K562 (cell line): Measurements from ENCODE around the gene KLK13. TPM values are rescaled to one million over a fixed set of nuclear protein-coding genes. Genes with fewer than 3 reads are reported as not detected.

Experiments
- ATAC-seq: fragments of 200-7000 bp; cut with Tn5 transposase; 3 replicates; pipeline ENCODE4 v1.9.1; 2020; ENCODE audit warnings: moderate library complexity
- BruUV-seq: library from RNA; stranded (reverse); fragments of 400-500 nt; replicated peaks from 2 replicates; lab custom pipeline; 2021; lab: Mats Ljungman, UMichigan
- CTCF ChIA-PET: fragments of 300-600 bp; formaldehyde crosslinking; extraction: SDS; loops from one replicate; lab custom pipeline; 2021; ENCODE audit warnings: low intra/inter-chr PET ratio; lab: Yijun Ruan, JAX
- POLR2A ChIA-PET: fragments of 300-600, 350-650 bp; sonication (Branson Sonifier 250); formaldehyde crosslinking; extraction: SDS; loops from one replicate; lab custom pipeline; 2021; ENCODE audit warnings: antibody characterized with exemption, inconsistent platforms; lab: Yijun Ruan, JAX
- DNase-seq, 4 experiments: peaks; one replicate each; pipeline versions ENCODE4 v3.0.0 to v3.0.0-alpha.2; 2011 to 2018; ENCODE audit warnings: low spot score in 3 of 4, mixed read lengths in 3 of 4; ENCODE audit errors: extremely low read depth in 1 of 4
- FAIRE-seq: peaks from 2 replicates; lab custom pipeline; 2011; peaks lifted over from hg19 to GRCh38; lab: Jason Lieb, UNC
- H2AFZ ChIP-seq: 2 replicates; pipeline ENCODE4 v1.6.0; 2011; ENCODE audit warnings: low read depth, low read length, control low read depth, inconsistent platforms
- H3K27ac ChIP-seq: fragments of 200-600 bp; 3 replicates; pipeline ENCODE4 v1.8.0; 2011; ENCODE audit warnings: low read depth, mild to moderate bottlenecking, control low read depth, inconsistent platforms, low read length, moderate library complexity, mixed read lengths; ENCODE audit errors: extremely low read depth
- H3K27me3 ChIP-seq, 2 experiments: fragments of 300-600 bp in 1 of 2; 2 replicates in 1 of 2; 3 replicates in 1 of 2; pipeline versions ENCODE4 v1.6.0 to v1.8.0; 2011; ENCODE audit warnings: inconsistent platforms in 2 of 2, low read length in 2 of 2, mild to moderate bottlenecking in 1 of 2, mixed read lengths in 1 of 2, moderate library complexity in 1 of 2; ENCODE audit not compliant: control insufficient read depth in 2 of 2, insufficient read depth in 2 of 2
- H3K36me3 ChIP-seq: fragments of 300-600 bp; 3 replicates; pipeline ENCODE4 v1.8.0; 2011; ENCODE audit warnings: mild to moderate bottlenecking, low read length, inconsistent platforms; ENCODE audit not compliant: control insufficient read depth, insufficient read depth
- H3K4me1 ChIP-seq, 2 experiments: fragments of 200-600 bp in 1 of 2; replicated peaks in 1 of 2; 2 replicates in 1 of 2; 3 replicates in 1 of 2; pipeline versions ENCODE4 v1.5.1 to v1.8.0; 2011; ENCODE audit warnings: inconsistent platforms in 2 of 2, low read length in 2 of 2, mild to moderate bottlenecking in 1 of 2, mixed read lengths in 1 of 2, moderate library complexity in 1 of 2; ENCODE audit not compliant: control insufficient read depth in 2 of 2, insufficient read depth in 2 of 2
- H3K4me2 ChIP-seq: 2 replicates; pipeline ENCODE4 v1.6.1; 2011; ENCODE audit warnings: low read length, control low read depth, inconsistent platforms, mixed read lengths; ENCODE audit not compliant: insufficient read depth
- H3K4me3 ChIP-seq: fragments of 200-600 bp; sonication (generic), shearing (Covaris generic); 2 replicates; pipeline ENCODE4 v1.5.1; 2016; ENCODE audit warnings: control low read depth, inconsistent platforms
- H3K79me2 ChIP-seq: fragments of 200-600 bp; 3 replicates; pipeline ENCODE4 v1.8.0; 2011; ENCODE audit warnings: low read length, inconsistent platforms; ENCODE audit not compliant: control insufficient read depth, insufficient read depth
- H3K9ac ChIP-seq, 2 experiments: 2 replicates each; pipeline versions ENCODE4 v1.6.0 to v1.6.1; 2011; ENCODE audit warnings: low read depth in 2 of 2, low read length in 2 of 2, control low read depth in 1 of 2, inconsistent platforms in 1 of 2, mild to moderate bottlenecking in 1 of 2, mixed read lengths in 1 of 2; ENCODE audit not compliant: insufficient read depth in 1 of 2
- H3K9me1 ChIP-seq: one replicate; pipeline ENCODE4 v1.6.0; 2011; ENCODE audit warnings: inconsistent platforms, mild to moderate bottlenecking, low read length, moderate library complexity; ENCODE audit not compliant: control insufficient read depth, insufficient read depth
- H3K9me3 ChIP-seq: replicated peaks from 2 replicates; pipeline ENCODE4 v1.5.1; 2011; ENCODE audit warnings: low read depth, low read length, inconsistent platforms; ENCODE audit not compliant: control insufficient read depth, insufficient read depth
- H4K20me1 ChIP-seq: replicated peaks from 2 replicates; pipeline ENCODE4 v1.6.1; 2011; ENCODE audit warnings: low read length, inconsistent platforms, mixed read lengths; ENCODE audit not compliant: control insufficient read depth, insufficient read depth
- ATF7 ChIP-seq: fragments of 450-650 bp; IDR thresholded peaks from 2 replicates; pipeline ENCODE4 v1.7.1; 2014; ENCODE audit warnings: mild to moderate bottlenecking, moderate library complexity
- CEBPG ChIP-seq, 3 experiments: fragments of 200-800 bp in 1 of 3; sonication (Bioruptor generic) in 1 of 3; sonication (generic) in 1 of 3; formaldehyde crosslinking in 1 of 3; IDR thresholded peaks in 2 of 3; conservative IDR thresholded peaks in 1 of 3; 2 replicates each; pipeline versions ENCODE4 v1.6.1 to v1.8.0; 2016 to 2022; ENCODE audit warnings: missing compliant biosample characterization in 2 of 3, missing genetic modification characterization in 2 of 3, mild to moderate bottlenecking in 1 of 3, missing genetic modification reagents in 1 of 3
- JUND ChIP-seq, 2 experiments: IDR thresholded peaks; 2 replicates in 1 of 2; 3 replicates in 1 of 2; pipeline ENCODE4 v1.6.1; 2011; ENCODE audit warnings: borderline replicate concordance in 2 of 2, low read depth in 2 of 2, low read length in 2 of 2, improper control_type of control experiment in 1 of 2, missing biosample characterization in 1 of 2, missing genetic modification characterization in 1 of 2, missing genetic modification reagents in 1 of 2
- L3MBTL2 ChIP-seq: fragments of 450-650 bp; IDR thresholded peaks from 2 replicates; pipeline ENCODE4 v1.6.1; 2016; ENCODE audit warnings: mild to moderate bottlenecking, moderate library complexity
- RBM17 ChIP-seq: fragments of 200-400 bp; formaldehyde crosslinking; IDR thresholded peaks from 2 replicates; pipeline ENCODE4 v1.6.1; 2017; ENCODE audit warnings: low read depth, mild to moderate bottlenecking, low read length, borderline replicate concordance
- SAP30 ChIP-seq: fragments of 200-600 bp; sonication (generic); IDR thresholded peaks from 2 replicates; pipeline ENCODE4 v1.6.1; 2012; ENCODE audit warnings: borderline replicate concordance, low read depth, mild to moderate bottlenecking, moderate library complexity, low read length, control low read depth, inconsistent platforms; ENCODE audit not compliant: insufficient read depth, poor library complexity, severe bottlenecking
- TRIM24 ChIP-seq, 2 experiments: fragments of 450-650 bp; IDR thresholded peaks; 2 replicates each; pipeline ENCODE4 v1.6.1; 2016
- ZNF175 ChIP-seq: fragments of 200-800 bp; sonication (Bioruptor generic); IDR thresholded peaks from 2 replicates; pipeline ENCODE4 v1.6.1; 2016; ENCODE audit warnings: low read depth, mild to moderate bottlenecking, missing genetic modification characterization, missing compliant biosample characterization
- WGBS: fragments of 100-300 bp; shearing (Covaris generic); methylation state at CpG from one replicate; pipeline ENCODE4 v1.1.6; 2016; ENCODE audit warnings: low coverage, mixed read lengths; ENCODE audit not compliant: insufficient coverage; ENCODE audit errors: missing lambda C conversion rate; 5-methylcytosine and 5-hydroxymethylcytosine counted together
- in situ Hi-C: fragments of 300-500 bp; cut with MboI; formaldehyde crosslinking; loops from 4 replicates; pipeline ENCODE4 v1.15.0; 2018; ENCODE audit warnings: inconsistent platforms, mixed read lengths
- intact Hi-C: fragments of 100-400 bp; cut with micrococcal nuclease; formaldehyde crosslinking; loops from 2 replicates; pipeline ENCODE4 v1.14.2; 2022
- polyA plus RNA-seq, 8 experiments: library from polyadenylated mRNA; depleted of rRNA in 4 of 8; stranded (reverse) in 5 of 8; unstranded in 3 of 8; fragments of >200 nt; fragmentation: Nextera tagmentation in 2 of 8; fragmentation: Illumina TruSeq in 1 of 8; extraction: Ambion mirVana in 2 of 8; extraction: Trizol in 1 of 8; gene quantifications; 2 replicates each; pipeline versions ENCODE4 v1.2.1 to v1.2.3, GENCODE V29; 2011 to 2014; ENCODE audit warnings: inconsistent platforms in 1 of 8, missing spikeins in 1 of 8
- total RNA-seq, 7 experiments: library from RNA; depleted of rRNA in 6 of 7; stranded (reverse); fragments of >200 nt in 6 of 7; fragmentation: Illumina TruSeq in 2 of 7; extraction: Trizol in 2 of 7; gene quantifications; 2 replicates each; pipeline versions ENCODE4 v1.2.1 to v1.2.3, GENCODE V29; 2011 to 2021; ENCODE audit warnings: low replicate concordance in 1 of 7
- TF ChIP-seq, protein P1 (sequence below), 2 experiments: fragments of 450-650 bp in 1 of 2; sonication (generic) in 1 of 2; formaldehyde crosslinking in 1 of 2; IDR thresholded peaks in 1 of 2; conservative IDR thresholded peaks in 1 of 2; 2 replicates each; pipeline versions ENCODE4 v1.6.1 to v1.8.1; 2016 to 2023; ENCODE audit warnings: mild to moderate bottlenecking in 2 of 2, moderate library complexity in 2 of 2, inconsistent platforms in 1 of 2, missing genetic modification reagents in 1 of 2
- TF ChIP-seq, protein P2 (sequence below): fragments of 450-650 bp; IDR thresholded peaks from 2 replicates; pipeline ENCODE4 v1.6.1; 2014; ENCODE audit warnings: low read depth, mild to moderate bottlenecking, moderate library complexity, borderline replicate concordance

Gene KLK13
- total and polyA plus RNA-seq, 9 of the 15 experiments (the other 6 are each of a cell fraction or from before 2014, with no cell fraction given), result 0.72 to 9.0 (median 2.3) TPM

DNA sequence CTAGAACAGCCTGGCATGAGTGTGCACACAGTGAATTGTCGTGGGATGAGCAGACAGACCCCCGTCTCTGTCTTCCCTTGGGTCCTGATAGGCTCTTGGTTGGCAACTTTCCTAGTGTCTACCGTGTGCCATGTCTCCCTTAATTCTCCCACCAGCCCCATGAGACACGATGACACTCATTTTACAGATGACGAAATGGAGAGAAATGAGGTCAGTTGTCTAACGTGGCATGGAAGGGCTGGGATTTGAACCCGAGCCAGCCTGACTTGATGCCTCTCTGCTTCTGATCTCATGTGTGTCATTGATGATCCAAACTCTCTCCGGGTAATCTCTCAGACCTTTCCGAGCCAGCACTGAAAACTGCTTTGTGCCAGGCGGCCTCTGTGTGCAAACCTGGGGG is 26.2 kb upstream of the KLK13 start:
- Histone ChIP-seq H3K27me3 (peaks cover 17 to 44% of the 10 kb centered on the region in 2 experiments; a peak in 3 of 5 replicates), H3K27ac (no peak overlapping the region), H3K4me1 (peaks cover 0 to 1% of the 10 kb centered on the region in 2 experiments; a peak in 2 of 5 replicates), H4K20me1 (0 out of 2 replicates have a peak, but pooled peaks cover 5% of the 10 kb centered on the region), H3K9me1 (peaks cover 4% of the 10 kb centered on the region), H2AFZ (no peak overlapping the region), H3K36me3 (no peaks in the 10 kb centered on the region), H3K9me3 (no peaks in the 10 kb centered on the region), H3K4me2 (0 out of 2 replicates have a peak overlapping the region, but pooled peaks have one; percentile 1), H3K79me2 (no peaks in the 10 kb centered on the region), H3K4me3 (no peak overlapping the region), H3K9ac (no peak overlapping the region)
- WGBS, result 13% methylated on average over 10 of the region's 10 CpGs
- TF ChIP-seq ATF7, result peak; percentile 29; the same call in 1 of the 2 replicates
- 0 out of 2 replicates have a peak, but pooled peaks have one; percentile 16 for TF ChIP-seq JUND (IDR thresholded peaks at IDR 0.05; ENCODE audit: borderline replicate concordance, low read depth, low read length)
- TF ChIP-seq JUND (tag; IDR thresholded peaks at IDR 0.05; ENCODE audit: borderline replicate concordance, low read depth, low read length), result no peak
- TF ChIP-seq L3MBTL2, result peak; percentile 27; the same call in 1 of the 2 replicates
- TF ChIP-seq, protein P1, sequence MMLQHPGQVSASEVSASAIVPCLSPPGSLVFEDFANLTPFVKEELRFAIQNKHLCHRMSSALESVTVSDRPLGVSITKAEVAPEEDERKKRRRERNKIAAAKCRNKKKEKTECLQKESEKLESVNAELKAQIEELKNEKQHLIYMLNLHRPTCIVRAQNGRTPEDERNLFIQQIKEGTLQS (IDR thresholded peaks at IDR 0.05), result peak; percentile 69
- TF ChIP-seq, protein P1 (CRISPR knock-in tag; conservative IDR thresholded peaks at IDR 0.05), result no peak
- TF ChIP-seq CEBPG (CRISPR knock-in tag; IDR thresholded peaks at IDR 0.05), result peak; percentile 39; the same call in 1 of the 2 replicates
- peak in 1 of 2 experiments; percentile 81; a peak in 2 of 4 replicates for TF ChIP-seq CEBPG (tag; conservative IDR thresholded peaks at IDR 0.05 in 1 of 2, IDR thresholded peaks at IDR 0.05 in 1 of 2)
- TF ChIP-seq SAP30, result no peak
- TF ChIP-seq RBM17, result no peak
- TF ChIP-seq TRIM24 (IDR thresholded peaks at IDR 0.05), result peak in 1 of 2 experiments; percentile 47; a peak in 2 of 4 replicates
- TF ChIP-seq ZNF175, result peak; percentile 62; the same call in 1 of the 2 replicates
- TF ChIP-seq, protein P2, sequence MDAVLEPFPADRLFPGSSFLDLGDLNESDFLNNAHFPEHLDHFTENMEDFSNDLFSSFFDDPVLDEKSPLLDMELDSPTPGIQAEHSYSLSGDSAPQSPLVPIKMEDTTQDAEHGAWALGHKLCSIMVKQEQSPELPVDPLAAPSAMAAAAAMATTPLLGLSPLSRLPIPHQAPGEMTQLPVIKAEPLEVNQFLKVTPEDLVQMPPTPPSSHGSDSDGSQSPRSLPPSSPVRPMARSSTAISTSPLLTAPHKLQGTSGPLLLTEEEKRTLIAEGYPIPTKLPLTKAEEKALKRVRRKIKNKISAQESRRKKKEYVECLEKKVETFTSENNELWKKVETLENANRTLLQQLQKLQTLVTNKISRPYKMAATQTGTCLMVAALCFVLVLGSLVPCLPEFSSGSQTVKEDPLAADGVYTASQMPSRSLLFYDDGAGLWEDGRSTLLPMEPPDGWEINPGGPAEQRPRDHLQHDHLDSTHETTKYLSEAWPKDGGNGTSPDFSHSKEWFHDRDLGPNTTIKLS, result peak; percentile 52; the same call in 1 of the 2 replicates
- in situ Hi-C loops (loop anchor here (5.0 to 10.0 kb wide), 3 partner anchors 69 to 386 kb away; no protein-coding TSS in a partner anchor), intact Hi-C loops (loop anchor here (5.0 kb wide), 1 partner anchor 384 kb away; no protein-coding TSS in a partner anchor)
- CTCF ChIA-PET, result no interaction called here
- BruUV-seq, result no TSS peak
- POLR2A ChIA-PET, result no interaction called here
- FAIRE-seq (no peak), DNase-seq (no peak), ATAC-seq (0 out of 3 replicates have a peak, but pooled peaks have one; percentile 34)
